Loucy (cell line): ENCODE results near the gene HSDL1.

Source experiments
- H2AFZ ChIP-seq: fragments of 200-600 bp; sonication (generic); 2 replicates; pipeline ENCODE4 v1.6.0; 2016; ENCODE audit warnings: antibody characterized with exemption, mild to moderate bottlenecking, low read length, moderate library complexity
- H3F3A ChIP-seq: fragments of 200-600 bp; 2 replicates; pipeline ENCODE4 v1.6.0; 2016; ENCODE audit warnings: antibody characterized with exemption, low read depth, mild to moderate bottlenecking
- H3K27me3 ChIP-seq: fragments of 200-600 bp; sonication (generic); 2 replicates; pipeline ENCODE4 v1.6.1; 2014; ENCODE audit warnings: low read length, mild to moderate bottlenecking; ENCODE audit not compliant: insufficient read depth, poor library complexity, severe bottlenecking
- H3K36me3 ChIP-seq: fragments of 200-600 bp; sonication (generic); 2 replicates; pipeline ENCODE4 v1.6.1; 2016; ENCODE audit warnings: low read length; ENCODE audit not compliant: insufficient read depth
- H3K4me1 ChIP-seq: fragments of 200-600 bp; sonication (generic); 2 replicates; pipeline ENCODE4 v1.5.1; 2014; ENCODE audit warnings: low read length, mild to moderate bottlenecking; ENCODE audit not compliant: insufficient read depth, poor library complexity, severe bottlenecking
- H3K4me2 ChIP-seq: fragments of 200-600 bp; sonication (generic); 2 replicates; pipeline ENCODE4 v1.6.0; 2014; ENCODE audit warnings: antibody characterized with exemption, low read length, low read depth, mild to moderate bottlenecking; ENCODE audit not compliant: poor library complexity, severe bottlenecking
- H3K4me3 ChIP-seq: fragments of 200-600 bp; sonication (generic); 2 replicates; pipeline ENCODE4 v1.5.1; 2014; ENCODE audit warnings: low read length, mild to moderate bottlenecking, mixed read lengths; ENCODE audit not compliant: poor library complexity, severe bottlenecking
- H3K79me2 ChIP-seq: fragments of 200-600 bp; sonication (generic); 2 replicates; pipeline ENCODE4 v1.6.1; 2014; ENCODE audit warnings: low read length; ENCODE audit not compliant: insufficient read depth
- H3K9ac ChIP-seq: fragments of 200-600 bp; sonication (generic); 2 replicates; pipeline ENCODE4 v1.6.0; 2014; ENCODE audit warnings: mild to moderate bottlenecking, low read depth, low read length, moderate library complexity; ENCODE audit not compliant: poor library complexity, severe bottlenecking
- H3K9me2 ChIP-seq: fragments of 200-600 bp; sonication (generic); replicated peaks from 2 replicates; pipeline ENCODE4 v1.6.1; 2016; ENCODE audit warnings: low read depth, low read length, mixed read lengths
- H3K9me3 ChIP-seq: fragments of 200-600 bp; sonication (generic); 2 replicates; pipeline ENCODE4 v1.6.1; 2014; ENCODE audit warnings: mild to moderate bottlenecking, antibody characterized with exemption, low read length, low read depth; ENCODE audit not compliant: insufficient read depth
- H4K20me1 ChIP-seq: fragments of 200-600 bp; sonication (generic); 2 replicates; pipeline ENCODE4 v1.6.0; 2014; ENCODE audit warnings: antibody characterized with exemption, low read length, mild to moderate bottlenecking; ENCODE audit not compliant: insufficient read depth, poor library complexity, severe bottlenecking
- CTCF ChIP-seq: fragments of 200-600 bp; sonication (generic); conservative IDR thresholded peaks from 2 replicates; pipeline ENCODE4 v1.5.1; 2014; ENCODE audit warnings: mild to moderate bottlenecking, antibody characterized with exemption, low read length
- EZH2phosphoT487 ChIP-seq: fragments of 200-600 bp; IDR thresholded peaks from 2 replicates; pipeline ENCODE4 v1.6.1; 2018; ENCODE audit warnings: antibody characterized with exemption, mild to moderate bottlenecking, moderate library complexity, borderline replicate concordance

HSDL1 gene

GRCh38 chr16:84088695-84089395 lies 56.1 kb downstream of the HSDL1 start:
- no peaks in the 10 kb centered on the region for H3K9me2 ChIP-seq
- peaks cover 65% of the 10 kb centered on the region for H3K36me3 ChIP-seq
- H3K79me2 ChIP-seq, result 0 out of 2 replicates have a peak, but pooled peaks cover 10% of the 10 kb centered on the region
- H4K20me1 ChIP-seq, result no peaks in the 10 kb centered on the region
- peaks cover 6% of the 10 kb centered on the region; the same call in 1 of the 2 replicates for H3F3A ChIP-seq
- no peak overlapping the region for H3K9ac ChIP-seq
- peak overlapping the region; percentile 47 for H3K4me3 ChIP-seq
- TF ChIP-seq EZH2phosphoT487 (no peak), CTCF (peak; percentile 64)
- no peak overlapping the region for H2AFZ ChIP-seq
- H3K4me2 ChIP-seq, result peak overlapping the region; percentile 85
- peaks cover 42% of the 10 kb centered on the region for H3K4me1 ChIP-seq
- no peaks in the 10 kb centered on the region for H3K9me3 ChIP-seq
- no peaks in the 10 kb centered on the region for H3K27me3 ChIP-seq

GRCh38 chr16:84087466-84088151 lies 57.4 kb downstream of the HSDL1 start:
- Histone ChIP-seq H3K79me2 (0 out of 2 replicates have a peak, but pooled peaks cover 10% of the 10 kb centered on the region), H3K9me2 (no peaks in the 10 kb centered on the region), H3K4me2 (peak overlapping the region; percentile 85), H2AFZ (no peak overlapping the region), H3K27me3 (no peaks in the 10 kb centered on the region), H3K9me3 (no peaks in the 10 kb centered on the region), H3K4me1 (peaks cover 42% of the 10 kb centered on the region), H3K36me3 (peaks cover 62% of the 10 kb centered on the region), H3K9ac (no peak overlapping the region), H3F3A (peaks cover 6% of the 10 kb centered on the region; the same call in 1 of the 2 replicates), H3K4me3 (peak overlapping the region; percentile 63), H4K20me1 (no peaks in the 10 kb centered on the region)
- TF ChIP-seq EZH2phosphoT487, result no peak
- TF ChIP-seq CTCF, result peak; percentile 39

- H3K9me2 ChIP-seq, result no peaks in the 10 kb centered on the region
- H3F3A ChIP-seq, result peaks cover 6% of the 10 kb centered on the region; the same call in 1 of the 2 replicates
- peak overlapping the region; percentile 71 for H3K9ac ChIP-seq
- no peaks in the 10 kb centered on the region for H4K20me1 ChIP-seq
- H3K4me2 ChIP-seq, result peak overlapping the region; percentile 85
- H3K27me3 ChIP-seq, result no peaks in the 10 kb centered on the region
- TF ChIP-seq EZH2phosphoT487 (no peak), CTCF (no peak)
- H3K9me3 ChIP-seq, result no peaks in the 10 kb centered on the region
- H3K4me3 ChIP-seq, result peak overlapping the region; percentile 63
- H3K4me1 ChIP-seq, result peaks cover 42% of the 10 kb centered on the region
- H3K79me2 ChIP-seq, result 0 out of 2 replicates have a peak, but pooled peaks cover 10% of the 10 kb centered on the region
- peaks cover 62% of the 10 kb centered on the region for H3K36me3 ChIP-seq
- H2AFZ ChIP-seq, result no peak overlapping the region
These were observed 58.0 kb downstream of the HSDL1 start for GRCh38 chr16:84087001-84087400.
